Middle frontal gyrus (tissue), 1 donor: Measurements from ENCODE around the gene NECAB2.

Experiments
- DNase-seq: peaks from one replicate; pipeline ENCODE4 v3.0.0-alpha.2; 2015; ENCODE audit warnings: low spot score; ENCODE audit errors: extremely low spot score

The NECAB2 gene

GRCh38 chr16:83951544-83951943 is 16.5 kb upstream of the NECAB2 start:
- no peak for DNase-seq

GRCh38 chr16:83952587-83952939 is 15.5 kb upstream of the NECAB2 start:
- no peak for DNase-seq

GRCh38 chr16:83952940-83953795 is 14.9 kb upstream of the NECAB2 start, which contains the start of gene OSGIN1:
OSGIN1 (plus strand) TSS chr16:83953240; CDS start chr16:83957672, 4,432 bp downstream.
- peak; percentile 58 for DNase-seq

GRCh38 chr16:83953796-83954576 is 14.1 kb upstream of the NECAB2 start:
- DNase-seq, result no peak

GRCh38 chr16:83954577-83955016 is 13.4 kb upstream of the NECAB2 start:
- no peak for DNase-seq

- DNase-seq, result no peak
These were observed 12.6 kb upstream of the NECAB2 start for GRCh38 chr16:83955218-83956130.

GRCh38 chr16:83956336-83957289 is 11.4 kb upstream of the NECAB2 start:
- DNase-seq, result peak; percentile 58

- no peak for DNase-seq
These were observed 10.7 kb upstream of the NECAB2 start for GRCh38 chr16:83957296-83957855.

- no peak for DNase-seq
These were observed 9.8 kb upstream of the NECAB2 start for GRCh38 chr16:83958137-83958845.

GRCh38 chr16:83958846-83959565 is 9.0 kb upstream of the NECAB2 start:
- no peak for DNase-seq

GRCh38 chr16:83959656-83960434 is 8.2 kb upstream of the NECAB2 start:
- no peak for DNase-seq

GRCh38 chr16:83960521-83961249 is 7.4 kb upstream of the NECAB2 start:
- DNase-seq, result no peak

- no peak for DNase-seq
These were observed 6.5 kb upstream of the NECAB2 start for GRCh38 chr16:83961591-83961990.

GRCh38 chr16:83963277-83964119 is 4.5 kb upstream of the NECAB2 start:
- no peak for DNase-seq

GRCh38 chr16:83964684-83965443 is 3.2 kb upstream of the NECAB2 start:
- no peak for DNase-seq
